Inflammatory macrophage treated with lipopolysaccharide for 1 hour (primary cell): ENCODE results near the gene TMEM150B.

Experiments used
- DNase-seq, 2 donors: peaks; one replicate each; pipeline ENCODE4 v3.0.0-alpha.2; 2020 to 2022

Gene TMEM150B

DNA sequence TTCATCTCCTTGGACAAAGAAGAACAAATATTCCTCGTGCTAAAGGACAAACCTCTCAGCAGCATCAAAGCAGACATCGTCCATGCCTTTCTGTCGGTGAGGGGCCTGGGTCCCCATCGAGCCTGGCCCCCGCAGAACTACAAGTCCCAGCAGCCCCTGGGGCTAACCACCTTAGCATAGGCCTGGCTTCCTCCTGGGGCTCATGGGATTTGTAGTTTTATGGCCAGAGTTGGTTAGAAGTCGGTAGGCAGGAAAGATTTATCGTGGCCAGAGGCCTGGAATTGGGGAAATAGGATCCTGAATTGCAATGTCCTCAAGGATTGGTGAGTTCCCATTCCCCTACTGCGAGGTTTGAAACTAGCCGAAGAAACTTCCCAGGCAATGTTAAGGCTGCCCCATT is 19.6 kb downstream of the TMEM150B start:
- DNase-seq: peak in 1 of 2 donors; percentile 53

- DNase-seq: no peak
These were observed 20.2 kb downstream of the TMEM150B start for GRCh38 chr19:55304980-55305379.

DNA sequence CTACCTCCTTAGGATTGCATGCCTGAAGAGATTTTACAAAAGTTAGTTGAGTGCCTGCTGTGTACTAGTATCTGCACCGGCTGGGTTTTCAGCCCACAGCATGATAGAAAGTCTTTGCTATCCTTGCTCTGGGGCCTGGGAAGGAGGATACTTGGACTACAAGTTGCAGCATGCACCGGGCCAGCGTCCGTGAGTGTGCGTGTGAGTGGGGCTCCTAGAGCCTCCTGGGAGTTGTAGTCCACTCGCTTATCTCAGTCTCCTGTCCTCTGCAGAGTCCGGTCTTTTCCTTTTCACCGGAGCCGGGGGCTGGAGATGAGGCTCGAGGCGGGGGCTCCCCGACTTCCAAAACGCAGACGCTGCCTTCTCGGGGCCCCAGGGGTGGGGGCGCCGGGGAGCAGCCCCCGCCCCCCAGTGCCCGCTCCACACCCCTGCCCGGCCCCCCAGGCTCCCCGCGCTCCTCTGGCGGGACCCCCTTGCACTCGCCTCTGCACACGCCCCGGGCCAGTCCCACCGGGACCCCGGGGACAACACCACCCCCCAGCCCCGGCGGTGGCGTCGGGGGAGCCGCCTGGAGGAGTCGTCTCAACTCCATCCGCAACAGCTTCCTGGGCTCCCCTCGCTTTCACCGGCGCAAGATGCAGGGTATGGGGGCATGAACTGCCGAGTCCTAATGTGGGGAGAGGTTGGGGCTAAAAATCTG is 20.7 kb downstream of the TMEM150B start:
- DNase-seq: no peak

DNA sequence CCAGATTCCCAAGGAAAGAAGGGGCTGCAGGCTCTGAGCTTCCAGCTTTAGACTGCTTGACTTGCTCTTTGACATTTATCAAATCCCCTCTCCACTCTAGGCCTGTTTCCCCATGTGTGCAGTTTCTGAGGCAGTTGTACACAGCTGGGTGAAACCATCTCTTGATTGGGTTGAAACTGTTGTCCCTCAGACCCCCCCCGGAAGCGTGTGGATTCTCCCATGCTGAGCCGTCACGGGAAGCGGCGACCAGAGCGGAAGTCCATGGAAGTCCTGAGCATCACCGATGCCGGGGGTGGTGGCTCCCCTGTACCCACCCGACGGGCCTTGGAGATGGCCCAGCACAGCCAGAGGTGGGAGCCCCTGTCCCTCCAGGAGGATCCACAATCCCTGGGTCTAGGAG is 21.7 kb downstream of the TMEM150B start:
- no peak for DNase-seq

- DNase-seq: no peak
These were observed 22.8 kb downstream of the TMEM150B start for GRCh38 chr19:55302318-55302703.

- peak; percentile 70 to 96 for DNase-seq
These were observed 23.5 kb downstream of the TMEM150B start for GRCh38 chr19:55301459-55302317.

DNA sequence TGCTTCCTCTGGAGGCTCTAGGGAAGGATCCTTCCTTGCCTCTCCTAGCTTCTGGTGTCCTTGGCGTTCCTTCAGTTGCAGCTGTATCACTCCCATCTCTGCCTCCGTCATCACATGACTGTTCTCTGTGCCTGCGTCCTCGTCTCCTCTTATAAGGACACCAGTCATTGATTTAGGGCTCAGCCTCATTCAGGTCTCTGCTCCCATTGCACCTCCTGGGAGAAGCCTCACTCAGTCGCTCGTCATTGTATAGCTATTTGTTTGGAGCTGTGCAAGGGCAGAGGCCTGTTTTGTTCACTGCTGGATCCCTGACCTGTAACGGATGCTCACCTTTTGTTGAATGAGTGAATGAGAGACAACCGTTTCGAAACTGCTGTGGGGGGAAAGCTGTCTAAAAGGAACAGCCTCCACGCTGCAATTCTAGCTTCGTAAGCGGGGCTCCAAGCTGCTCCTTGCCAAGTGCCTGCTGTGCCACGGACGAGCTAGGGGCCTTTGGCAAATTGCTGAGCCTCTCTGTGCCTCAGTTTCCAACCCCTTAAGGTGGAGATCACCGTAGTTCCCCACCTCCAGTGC is 24.2 kb downstream of the TMEM150B start:
- no peak for DNase-seq

GRCh38 chr19:55299991-55300390 is 25.1 kb downstream of the TMEM150B start:
- DNase-seq: no peak

DNA sequence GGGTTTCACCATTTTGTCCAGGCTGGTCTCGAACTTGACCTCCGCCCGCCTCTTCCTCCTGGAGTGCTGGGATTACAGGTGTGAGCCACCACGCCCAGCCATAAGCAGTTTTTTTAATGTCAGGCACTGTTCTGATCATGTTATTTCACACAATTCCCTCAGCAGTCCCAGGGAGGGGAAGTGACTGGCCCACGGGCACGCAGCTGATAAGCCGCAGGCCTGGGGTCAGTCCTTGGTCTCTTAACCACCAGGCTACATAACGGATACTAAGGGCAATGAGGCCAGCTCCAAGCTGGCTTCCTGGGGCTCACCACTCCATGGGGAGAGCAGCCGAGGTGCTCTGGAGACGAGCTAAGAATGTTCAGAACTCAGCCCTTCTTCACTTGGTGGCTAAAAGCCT is 27.9 kb downstream of the TMEM150B start:
- DNase-seq: no peak

DNA sequence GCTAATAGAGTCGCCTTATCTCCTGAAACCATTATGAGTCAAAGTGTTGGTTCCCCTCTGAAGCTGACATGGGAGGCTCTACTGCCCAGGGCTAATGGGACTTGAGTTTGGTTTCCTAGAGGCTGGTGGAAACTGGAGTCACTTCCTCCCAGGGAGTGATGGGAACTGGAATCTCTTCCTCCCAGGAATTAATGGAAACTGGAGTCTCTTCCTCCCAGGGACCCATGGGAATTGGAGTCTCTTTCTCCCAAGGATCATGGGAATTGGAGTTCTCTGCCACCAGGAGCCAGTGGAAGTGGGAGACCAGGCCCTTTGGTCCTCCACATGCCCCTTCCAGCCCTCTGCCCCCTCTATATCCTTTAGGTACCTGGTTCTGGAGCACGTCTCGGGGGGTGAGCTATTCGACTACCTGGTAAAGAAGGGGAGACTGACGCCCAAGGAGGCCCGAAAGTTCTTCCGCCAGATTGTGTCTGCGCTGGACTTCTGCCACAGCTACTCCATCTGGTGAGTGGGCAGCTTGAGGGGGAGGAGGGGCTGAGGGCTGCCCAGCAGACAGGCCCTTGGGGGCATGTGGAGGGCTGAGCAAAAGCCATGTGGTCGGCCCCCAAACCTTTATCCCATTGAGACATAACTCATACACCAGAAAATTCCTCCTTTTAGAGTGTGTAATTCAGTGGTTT is 35.9 kb downstream of the TMEM150B start:
- no peak for DNase-seq

DNA sequence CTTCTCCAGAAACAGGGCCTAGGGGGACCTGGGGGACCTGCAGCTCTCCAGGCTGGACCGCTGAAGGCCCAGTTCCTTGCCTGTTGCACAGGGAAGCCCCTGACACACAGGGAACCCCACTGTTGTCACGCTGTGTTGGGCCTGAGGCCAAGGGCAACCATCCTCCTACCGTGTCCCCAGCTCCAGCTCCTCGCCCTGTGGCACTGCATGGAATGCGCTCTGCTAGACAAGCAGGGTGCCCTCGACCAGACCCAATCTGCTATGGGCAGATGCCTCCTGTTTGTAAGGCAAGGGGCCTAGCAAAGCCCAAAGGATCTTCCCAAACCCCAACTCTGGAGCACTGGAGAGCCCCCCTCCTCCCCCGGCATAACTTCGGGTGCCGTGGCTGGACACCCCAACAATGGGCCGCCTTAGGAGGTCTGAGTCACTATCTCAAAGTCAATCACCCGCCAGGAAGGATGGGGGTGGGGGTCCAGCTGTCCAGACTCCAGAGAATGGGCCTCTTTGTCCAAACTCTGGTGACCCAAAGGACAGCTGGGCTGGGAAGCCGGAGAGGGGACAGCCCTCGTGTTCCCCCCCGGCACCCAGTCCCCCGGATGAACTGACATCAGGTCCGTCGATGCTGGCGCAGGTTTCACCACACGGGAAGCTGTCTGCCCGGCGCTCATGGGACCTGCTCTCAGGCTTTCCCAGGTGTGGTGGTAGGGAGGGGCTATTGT is 37.6 kb downstream of the TMEM150B start:
- no peak for DNase-seq

GRCh38 chr19:55285229-55285890 is 39.8 kb downstream of the TMEM150B start:
- DNase-seq: no peak

DNA sequence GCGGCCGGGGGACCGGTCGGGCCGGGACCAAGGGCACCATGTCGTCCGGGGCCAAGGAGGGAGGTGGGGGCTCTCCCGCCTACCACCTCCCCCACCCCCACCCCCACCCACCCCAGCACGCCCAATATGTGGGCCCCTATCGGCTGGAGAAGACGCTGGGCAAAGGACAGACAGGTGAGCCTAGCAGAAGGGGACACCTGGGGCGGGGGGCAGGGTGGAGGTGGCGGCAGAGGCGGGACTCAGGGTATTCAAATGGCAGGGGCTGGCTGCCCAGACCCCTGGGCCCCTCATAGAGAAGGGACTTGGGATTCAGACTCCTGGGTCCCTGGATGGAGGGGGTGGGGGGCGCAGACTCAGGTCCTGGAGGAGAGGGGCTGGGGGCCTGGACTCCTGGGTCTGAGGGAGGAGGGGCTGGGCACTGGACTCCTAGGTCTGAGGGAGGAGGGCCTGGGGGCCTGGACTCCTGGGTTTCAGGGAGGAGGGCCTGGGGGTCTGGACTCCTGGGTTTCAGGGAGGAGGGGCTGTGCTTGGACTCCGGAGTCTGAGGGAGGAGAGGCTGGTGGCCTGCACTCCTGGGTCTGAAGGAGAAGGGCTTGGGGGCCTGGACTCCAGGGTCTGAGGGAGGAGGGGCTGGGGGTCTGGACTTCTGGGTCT is 40.6 kb downstream of the TMEM150B start:
- DNase-seq: no peak

GRCh38 chr19:55283548-55284377 is 41.4 kb downstream of the TMEM150B start, which contains the start of gene BRSK1:
TSS of gene BRSK1 (plus strand) at chr19:55283997. CDS start at chr19:55284443, 446 bp downstream.
- DNase-seq: no peak

GRCh38 chr19:55279770-55280643 is 45.1 kb downstream of the TMEM150B start, which contains the start of gene HSPBP1:
TSS of gene HSPBP1 (minus strand) at chr19:55280110. CDS start at chr19:55279608, 502 bp downstream.
- DNase-seq: peak; percentile 78 to 82

DNA sequence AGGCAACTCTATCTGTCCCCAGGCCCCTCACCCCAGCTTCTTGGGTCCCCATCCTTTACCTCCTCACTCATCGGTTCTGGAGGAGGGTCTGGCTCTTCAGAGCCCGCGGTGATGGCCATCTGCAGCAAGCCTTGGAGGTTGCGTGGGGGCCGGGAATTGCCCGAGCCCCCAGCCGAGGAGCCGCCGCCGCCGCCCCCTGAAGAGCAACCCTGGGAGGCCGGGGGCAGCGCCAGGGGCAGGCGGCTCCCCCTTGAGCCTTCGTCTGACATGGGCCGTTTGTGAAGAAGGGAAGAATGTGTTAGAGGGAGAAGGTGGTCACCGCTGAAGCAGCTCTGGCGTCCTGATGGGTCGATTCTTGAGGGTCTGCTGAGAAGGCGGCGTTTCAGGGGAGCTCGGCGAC is 45.8 kb downstream of the TMEM150B start:
- DNase-seq: no peak

GRCh38 chr19:55278391-55279135 is 46.6 kb downstream of the TMEM150B start:
- no peak for DNase-seq

DNA sequence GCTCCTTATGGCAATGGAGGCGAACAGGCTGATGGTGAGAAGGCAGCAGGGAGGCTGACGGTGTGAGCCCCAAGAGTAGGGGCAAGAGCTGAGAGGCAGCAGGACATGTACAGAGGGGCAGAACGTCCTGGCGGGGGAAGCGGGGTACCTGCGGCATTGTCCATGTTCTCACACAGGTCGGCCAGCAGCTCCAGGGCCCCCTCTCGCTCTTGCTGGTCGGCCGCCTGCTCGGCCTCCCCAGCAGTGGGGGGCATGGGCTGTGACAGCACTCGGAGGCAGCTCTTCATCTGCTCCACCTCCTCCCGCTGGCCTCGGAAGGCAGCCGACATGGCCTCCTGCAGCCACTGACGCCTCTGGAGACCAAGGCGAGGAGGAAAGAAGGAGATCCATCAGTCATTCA is 47.6 kb downstream of the TMEM150B start:
- DNase-seq: no peak
